GM21526 (cell line): ENCODE measurements around the gene TNFAIP8.

Experiments used
- ATAC-seq: cut with Tn5 transposase; IDR thresholded peaks from one replicate; pipeline ENCODE4 v1.9.1; 2021; ENCODE audit warnings: moderate library complexity; ENCODE audit not compliant: unreplicated experiment, low FRiP score

Gene TNFAIP8

DNA sequence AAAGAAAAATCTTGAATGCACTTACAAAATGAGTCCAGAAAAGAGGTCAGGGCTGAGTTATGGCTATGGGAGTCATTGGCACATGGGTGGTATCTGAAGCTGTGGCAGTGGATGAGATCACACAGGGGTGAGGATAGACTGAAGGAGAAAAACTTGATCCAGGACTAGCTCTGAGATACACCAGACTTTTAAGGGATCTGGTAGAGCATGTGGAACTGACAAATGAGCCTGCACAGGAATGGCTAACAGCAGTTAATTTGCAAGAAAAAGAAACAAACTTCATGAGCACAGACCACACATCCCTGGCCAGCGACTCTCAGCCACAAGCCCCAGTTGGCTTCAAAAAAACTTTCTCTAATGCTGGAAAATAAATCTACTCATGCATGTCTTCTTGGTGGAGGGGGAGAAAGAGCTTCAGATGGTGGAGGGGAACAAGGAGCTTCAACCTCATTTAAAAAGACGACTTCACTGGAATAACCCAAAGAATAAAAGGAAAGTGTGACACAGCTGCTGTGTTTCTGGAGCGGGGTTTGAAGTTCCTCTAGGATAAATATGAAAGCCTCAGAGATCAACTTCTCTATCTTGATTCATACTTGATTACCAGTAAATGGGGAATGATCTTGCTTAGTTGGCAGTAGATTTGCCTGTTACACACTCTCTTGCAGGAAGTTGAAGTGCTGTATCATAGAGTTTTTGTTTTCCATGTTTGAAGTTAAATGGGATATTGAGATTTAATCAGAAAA lies 33.6 kb downstream of the TNFAIP8 start:
- ATAC-seq: peak; percentile 33

- no peak for ATAC-seq
These were observed 34.6 kb downstream of the TNFAIP8 start for GRCh38 chr5:119390404-119390803.

GRCh38 chr5:119393201-119393691 lies 37.4 kb downstream of the TNFAIP8 start:
- ATAC-seq: no peak

DNA sequence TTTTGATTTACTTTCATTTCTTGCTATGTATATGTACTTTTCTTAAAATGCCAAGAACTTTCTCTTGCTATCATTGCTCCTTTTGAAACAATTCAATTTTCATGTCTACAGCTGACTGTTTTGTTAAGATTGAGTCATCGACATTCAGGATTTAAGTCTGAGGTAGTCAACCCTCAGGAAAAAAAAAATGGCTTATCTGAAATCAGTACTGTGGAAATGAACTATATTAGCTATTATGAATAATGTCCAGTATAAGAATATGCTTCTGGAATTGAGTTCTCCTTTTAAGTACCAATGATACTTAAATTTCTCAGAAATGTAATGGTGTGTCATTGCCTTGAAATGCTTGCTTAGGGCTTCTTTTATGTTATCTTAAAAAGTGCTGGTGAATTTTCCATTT lies 37.9 kb downstream of the TNFAIP8 start:
- no peak for ATAC-seq

GRCh38 chr5:119395080-119395836 lies 39.4 kb downstream of the TNFAIP8 start:
- peak; percentile 54 for ATAC-seq

DNA sequence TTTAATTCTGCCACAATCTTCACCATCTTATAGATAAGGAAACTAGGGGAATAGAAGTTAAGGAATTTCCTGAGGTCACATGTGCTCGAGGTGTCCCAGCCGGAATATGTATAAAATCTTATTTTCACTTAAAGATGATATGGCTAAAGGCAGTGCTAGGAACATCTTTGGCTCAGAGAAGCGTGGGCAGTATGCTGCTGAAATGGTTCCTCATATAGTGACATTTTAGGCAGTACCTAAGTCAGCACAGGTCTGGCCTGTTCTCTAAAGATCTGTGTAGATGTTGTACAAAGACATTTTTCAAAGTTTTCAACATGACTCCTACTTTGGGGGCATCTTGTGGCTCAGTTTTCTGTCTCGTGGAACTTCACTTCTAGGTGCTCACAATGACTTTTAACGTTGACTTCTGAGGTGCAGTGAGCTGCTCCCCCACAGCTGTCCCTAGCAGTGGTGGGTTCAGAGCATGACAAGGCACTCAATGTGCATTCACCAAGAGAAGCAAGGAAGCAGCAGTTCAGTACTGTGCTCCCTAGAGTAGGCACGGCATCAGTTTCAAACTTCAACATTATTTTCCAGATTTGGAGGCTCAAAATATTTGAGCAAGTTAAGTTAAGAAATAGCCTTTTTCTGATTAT lies 40.3 kb downstream of the TNFAIP8 start:
- ATAC-seq: no peak

DNA sequence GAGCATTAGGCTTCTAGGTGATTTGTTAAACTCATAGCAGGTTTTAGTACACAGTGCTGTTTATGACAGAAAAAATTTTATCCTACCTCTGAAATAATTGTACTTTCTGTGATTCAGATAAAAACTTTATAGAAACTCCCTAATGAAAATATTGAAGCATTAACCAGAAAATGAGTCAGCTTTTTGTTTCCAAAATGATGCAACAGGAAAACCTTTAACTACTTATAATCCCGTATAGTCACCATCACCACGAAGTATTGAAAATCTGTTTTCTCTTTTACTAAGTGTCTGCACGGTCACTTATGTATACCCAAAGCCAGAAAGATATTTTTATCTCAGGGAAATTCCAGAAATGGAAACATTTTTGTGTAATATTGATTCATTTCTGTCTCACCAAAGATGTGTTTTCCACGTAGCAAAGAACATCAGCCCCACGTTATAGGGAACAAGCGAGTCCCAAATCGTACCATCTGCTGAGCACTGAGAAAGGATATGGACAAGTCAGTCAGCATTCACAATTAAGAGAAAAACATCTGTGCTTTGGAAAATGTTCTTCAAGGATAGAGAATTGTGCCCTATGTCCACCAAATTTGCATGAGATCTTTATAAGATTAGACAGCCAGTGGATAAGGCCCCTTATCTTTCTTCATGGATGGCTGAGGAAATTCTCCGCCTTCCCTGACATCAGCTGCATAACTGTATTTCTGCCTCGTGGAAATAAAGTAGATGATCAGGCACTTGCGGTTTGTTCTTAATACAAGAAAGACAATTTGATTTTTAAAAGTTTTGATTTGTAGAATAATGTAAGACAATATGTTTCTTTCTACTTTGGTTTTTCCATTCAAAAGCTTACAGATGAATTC lies 41.9 kb downstream of the TNFAIP8 start:
- ATAC-seq: peak; percentile 42

DNA sequence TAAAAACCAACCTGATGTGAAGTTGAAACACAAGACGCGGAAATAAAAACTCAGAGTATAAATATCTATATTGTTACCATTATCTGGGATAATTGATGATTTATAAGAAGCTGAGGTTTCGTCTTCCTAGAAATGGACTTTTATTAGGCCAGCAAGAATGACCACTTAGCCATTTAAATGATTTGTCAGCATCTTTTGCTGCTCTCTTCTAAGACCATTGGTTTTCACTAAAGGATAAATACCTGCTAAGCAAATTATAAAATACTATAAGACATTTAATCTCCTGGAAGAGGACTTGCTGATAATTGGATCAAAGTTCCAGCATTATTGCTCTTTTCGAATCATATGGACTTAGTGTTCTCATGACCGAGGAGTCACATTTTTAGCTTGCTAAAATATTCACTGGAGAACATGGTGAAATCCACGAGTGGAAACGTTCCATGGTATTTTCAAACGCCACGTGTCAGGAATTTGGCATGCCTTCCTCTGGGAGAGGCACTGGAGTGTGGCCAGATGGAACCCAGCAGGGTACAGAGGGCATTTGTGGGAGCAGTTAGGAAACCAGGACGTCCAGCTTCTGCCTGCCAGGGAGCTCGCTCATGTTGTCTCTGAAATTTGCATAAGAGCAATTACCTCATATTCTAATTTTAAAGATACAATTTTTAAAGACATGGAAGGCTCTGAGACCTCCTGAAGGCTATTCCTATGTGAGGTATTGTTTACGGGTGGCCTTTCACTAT lies 43.1 kb downstream of the TNFAIP8 start:
- ATAC-seq: no peak

GRCh38 chr5:119400245-119400644 lies 44.4 kb downstream of the TNFAIP8 start:
- no peak for ATAC-seq

GRCh38 chr5:119402081-119402480 lies 46.3 kb downstream of the TNFAIP8 start:
- no peak for ATAC-seq

- no peak for ATAC-seq
These were observed 46.7 kb downstream of the TNFAIP8 start for GRCh38 chr5:119402555-119402954.

- ATAC-seq: no peak
These were observed 48.2 kb downstream of the TNFAIP8 start for GRCh38 chr5:119404033-119404432.

DNA sequence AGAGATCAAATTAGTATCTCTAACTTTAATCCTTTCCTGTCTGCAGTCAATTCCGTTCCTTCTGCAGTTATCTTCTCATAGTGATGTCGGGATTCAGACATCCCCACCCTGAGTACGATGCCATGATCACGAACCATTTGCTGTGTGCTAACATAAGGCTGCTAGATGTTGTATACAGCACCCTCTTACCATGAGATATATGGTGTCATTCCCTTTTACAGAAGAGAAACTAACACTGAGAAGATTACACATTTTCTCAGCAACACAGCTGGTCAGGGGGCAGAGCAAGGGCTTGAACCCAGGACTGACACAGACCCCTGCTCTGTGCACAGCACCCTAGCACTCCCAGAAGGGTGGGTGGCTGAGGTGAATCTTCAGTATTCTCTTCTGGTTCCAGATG lies 49.6 kb downstream of the TNFAIP8 start:
- ATAC-seq: peak; percentile 44

DNA sequence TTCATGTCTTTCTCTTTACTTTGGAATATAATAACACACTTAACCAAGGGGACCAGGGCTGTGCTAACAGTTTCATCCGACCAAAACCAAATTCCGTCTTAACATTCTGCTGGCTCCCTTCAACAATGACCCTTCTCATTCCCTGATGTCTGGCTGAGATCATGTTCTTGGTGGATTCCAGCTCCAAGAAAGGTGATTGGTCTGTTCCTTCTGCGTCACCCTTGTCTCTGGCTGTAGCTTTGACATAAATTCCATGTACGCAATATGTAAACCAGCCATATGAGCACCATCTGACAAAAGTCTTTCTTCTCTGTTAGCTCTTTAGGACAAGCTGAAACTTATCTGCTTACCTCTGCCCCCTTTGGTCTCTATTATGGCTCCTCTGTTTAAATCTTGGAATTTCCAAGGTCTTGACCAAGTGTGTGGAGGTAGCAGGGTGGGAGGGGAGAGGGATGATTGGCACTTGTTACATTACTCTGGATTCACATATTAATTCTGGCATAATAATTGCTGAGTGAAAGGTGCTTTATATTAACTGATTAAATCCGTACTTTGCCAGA lies 50.8 kb downstream of the TNFAIP8 start:
- ATAC-seq: no peak

DNA sequence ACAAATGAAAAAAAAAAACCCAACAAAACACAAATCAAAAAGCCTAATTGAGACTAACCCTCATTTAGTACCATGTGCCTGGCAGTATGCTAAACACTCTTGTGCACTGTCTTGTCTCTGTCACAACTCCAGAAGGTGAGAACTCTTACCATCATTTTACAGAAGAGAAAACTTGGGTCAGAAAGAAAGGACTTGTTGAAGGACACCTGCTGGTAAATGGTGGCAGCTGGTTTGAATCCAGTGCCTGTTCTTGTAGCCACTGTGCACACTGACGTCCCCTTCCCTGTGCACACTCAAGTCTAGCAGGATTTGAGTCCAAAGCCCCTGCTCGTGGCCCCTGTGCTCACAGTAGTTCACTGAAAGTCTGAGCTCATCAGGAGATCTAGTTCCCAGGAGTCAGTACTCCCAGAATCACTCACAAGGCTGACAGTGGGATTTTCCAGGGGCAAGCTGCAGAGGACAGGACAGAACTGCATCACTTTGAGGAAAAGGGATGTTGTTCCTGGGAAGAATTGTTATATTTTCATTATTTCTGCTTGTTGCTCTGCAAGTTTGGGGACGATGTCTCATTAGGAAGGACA lies 53.5 kb downstream of the TNFAIP8 start:
- peak; percentile 42 for ATAC-seq

GRCh38 chr5:119410448-119411159 lies 54.8 kb downstream of the TNFAIP8 start:
- ATAC-seq: no peak

DNA sequence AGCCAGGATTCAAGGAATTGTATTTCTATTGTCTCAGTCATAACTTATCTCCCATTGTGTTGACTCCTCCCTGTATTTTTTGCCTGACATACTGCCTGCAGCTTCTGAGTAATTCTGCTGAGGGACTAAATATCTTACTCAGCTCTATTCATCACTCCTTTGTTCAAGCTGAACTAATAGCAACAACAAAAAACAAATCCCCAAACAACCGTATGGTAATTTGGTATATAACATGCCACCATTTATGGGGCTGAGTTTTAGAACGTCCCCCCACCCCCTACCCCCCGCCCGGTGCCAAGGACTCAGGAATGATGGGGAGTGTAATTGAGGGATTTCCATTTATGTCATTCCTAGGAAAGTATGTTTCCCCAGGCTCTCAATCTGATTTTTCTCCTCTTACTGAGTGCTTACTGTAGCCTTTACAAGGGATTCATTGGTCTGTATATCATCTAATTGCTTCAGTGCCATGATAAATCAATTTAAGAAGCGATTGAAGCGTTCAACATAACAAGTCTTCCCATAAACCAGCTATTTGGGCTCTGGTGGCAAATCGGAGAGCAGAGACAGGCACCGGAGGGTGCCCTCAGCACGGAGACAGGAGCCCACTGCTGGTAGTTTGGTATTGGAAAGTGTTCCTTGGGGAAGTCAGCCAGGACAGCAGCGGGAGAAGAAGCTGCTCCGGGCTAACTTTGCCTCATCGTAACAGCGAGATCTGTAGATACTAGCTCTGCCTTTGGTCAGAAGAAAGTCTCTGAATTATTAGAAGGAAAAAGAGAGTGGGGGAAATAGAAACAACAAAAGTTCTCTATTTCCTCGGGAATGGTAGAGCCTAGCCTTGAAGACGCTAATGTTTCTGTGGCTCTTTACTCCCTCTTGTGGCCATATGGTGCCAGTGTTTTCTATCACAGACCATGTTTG lies 55.8 kb downstream of the TNFAIP8 start:
- peak; percentile 70 for ATAC-seq
